ENCODE measurements around the gene FHOD3. TPM values are rescaled to one million over a fixed set of nuclear protein-coding genes. Genes with fewer than 3 reads are reported as not detected.

FHOD3 gene
- total RNA-seq, 2 donors from 2014 or later: 2.8 to 3.1 TPM

DNA sequence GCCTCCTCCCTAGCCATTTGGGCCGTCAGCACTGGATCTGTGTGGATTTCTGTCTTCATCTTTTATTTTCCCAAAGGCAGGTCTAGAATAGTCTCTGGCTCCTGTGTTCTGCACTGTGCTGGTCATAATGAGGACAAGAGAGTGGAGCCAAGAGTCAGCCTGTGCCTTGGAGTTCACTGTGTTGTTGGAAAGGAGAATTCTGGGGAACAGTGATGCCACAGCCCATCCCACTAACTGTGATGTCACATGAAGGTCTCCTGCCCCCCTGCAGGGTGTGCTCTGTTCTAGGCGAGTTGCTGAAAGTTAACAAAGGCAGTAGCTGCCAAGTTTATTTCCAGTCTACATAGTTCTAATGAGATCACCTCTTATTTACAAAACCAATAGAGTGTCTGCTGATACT is 282.8 kb downstream of the FHOD3 start:
- H3K4me3 ChIP-seq (ENCODE audit: low read length): no peak overlapping the region
- Mint-ChIP-seq H3K4me3 (no peak overlapping the region), H3K27ac (no peak overlapping the region), H3K9me3 (peaks cover 8% of the 10 kb centered on the region), H3K27me3 (ENCODE audit: insufficient read depth) (no peaks in the 10 kb centered on the region), H3K36me3 (ENCODE audit: low read depth) (no peaks in the 10 kb centered on the region), H3K4me1 (peaks cover 20% of the 10 kb centered on the region)
- no peaks in the 10 kb centered on the region for H3K4me1 ChIP-seq (ENCODE audit: control insufficient read depth, insufficient read depth, low read length)
- H3K27me3 ChIP-seq (ENCODE audit: control insufficient read depth, insufficient read depth, low read length, poor library complexity, severe bottlenecking): no peaks in the 10 kb centered on the region
- no peak overlapping the region for H3K27ac ChIP-seq (ENCODE audit: low read depth, low read length)
- no peak overlapping the region for H3K9ac ChIP-seq (ENCODE audit: extremely low read depth, low read length, poor library complexity, severe bottlenecking)
- 81 to 86% methylated on average over 1 to 2 of the region's 2 CpGs for WGBS, 2 experiments (ENCODE audit: insufficient coverage in 1 of 2, insufficient read length in 1 of 2)
- peak; percentile 30 for TF ChIP-seq CTCF (conservative IDR thresholded peaks at IDR 0.05)
- no peak for DNase-seq
- no peaks in the 10 kb centered on the region for H3K36me3 ChIP-seq (ENCODE audit: control insufficient read depth, insufficient read depth, low read length)
- no peaks in the 10 kb centered on the region for H3K9me3 ChIP-seq (ENCODE audit: control insufficient read depth, low read length)

- Mint-ChIP-seq H3K9me3 (peaks cover 8% of the 10 kb centered on the region), H3K4me3 (no peak overlapping the region), H3K4me1 (peaks cover 20% of the 10 kb centered on the region), H3K27ac (no peak overlapping the region), H3K36me3 (ENCODE audit: low read depth) (no peaks in the 10 kb centered on the region), H3K27me3 (ENCODE audit: insufficient read depth) (no peaks in the 10 kb centered on the region)
- TF ChIP-seq CTCF (conservative IDR thresholded peaks at IDR 0.05): no peak
- no peaks in the 10 kb centered on the region for H3K27me3 ChIP-seq (ENCODE audit: control insufficient read depth, insufficient read depth, low read length, poor library complexity, severe bottlenecking)
- no peak for DNase-seq
- no peak overlapping the region for H3K27ac ChIP-seq (ENCODE audit: low read depth, low read length)
- no peak overlapping the region for H3K4me3 ChIP-seq (ENCODE audit: low read length)
- 94 to 100% methylated on average over 2 to 6 of the region's 6 CpGs for WGBS, 2 experiments (ENCODE audit: insufficient coverage in 1 of 2, insufficient read length in 1 of 2)
- H3K4me1 ChIP-seq (ENCODE audit: control insufficient read depth, insufficient read depth, low read length): no peaks in the 10 kb centered on the region
- no peaks in the 10 kb centered on the region for H3K9me3 ChIP-seq (ENCODE audit: control insufficient read depth, low read length)
- H3K9ac ChIP-seq (ENCODE audit: extremely low read depth, low read length, poor library complexity, severe bottlenecking): no peak overlapping the region
- H3K36me3 ChIP-seq (ENCODE audit: control insufficient read depth, insufficient read depth, low read length): no peaks in the 10 kb centered on the region
Observed at GRCh38 chr18:36580874-36581750, 283.6 kb downstream of the FHOD3 start.

DNA sequence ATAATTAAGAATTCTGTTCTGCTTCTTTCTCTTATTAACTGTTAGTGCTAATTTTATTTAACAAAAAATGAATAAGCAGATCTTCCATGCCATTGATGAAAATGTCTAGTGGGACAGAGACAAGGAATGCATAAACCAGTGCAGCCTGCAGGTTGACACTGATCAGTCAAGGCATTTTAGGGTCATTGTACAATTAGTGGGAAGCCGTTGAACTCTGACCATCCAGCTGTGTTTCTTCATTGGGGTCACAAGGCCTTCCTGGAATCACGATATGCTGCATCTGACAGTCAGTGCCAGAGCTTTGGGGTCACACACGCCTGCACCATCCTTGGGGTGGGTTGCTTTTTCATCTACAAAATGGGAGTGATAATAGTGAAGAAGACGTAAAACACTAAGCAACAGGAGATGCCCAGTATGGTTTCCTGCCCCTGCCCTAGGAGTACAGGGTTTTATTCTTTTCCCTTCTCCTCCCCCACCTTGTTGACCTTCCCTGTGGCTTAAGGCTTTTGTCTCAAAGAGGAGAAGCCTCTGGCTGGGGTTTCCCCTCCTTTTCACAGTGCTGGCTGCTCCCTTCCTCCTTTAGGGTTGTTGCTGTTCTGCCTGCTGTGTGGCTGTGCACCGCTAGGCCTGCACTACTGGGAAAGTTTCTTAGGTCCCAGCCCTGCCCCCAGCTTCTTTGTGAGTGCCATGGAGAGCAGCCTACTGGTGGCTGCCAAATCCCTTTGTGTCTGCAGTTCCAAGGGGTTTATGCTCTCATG is 285.7 kb downstream of the FHOD3 start:
- no peak overlapping the region for H3K4me3 ChIP-seq (ENCODE audit: low read length)
- H3K4me1 Mint-ChIP-seq: peaks cover 25% of the 10 kb centered on the region
- 44 to 53% methylated on average over 3 to 5 of the region's 5 CpGs for WGBS, 2 experiments (ENCODE audit: insufficient coverage in 1 of 2, insufficient read length in 1 of 2)
- no peaks in the 10 kb centered on the region for H3K36me3 Mint-ChIP-seq (ENCODE audit: low read depth)
- no peaks in the 10 kb centered on the region for H3K9me3 ChIP-seq (ENCODE audit: control insufficient read depth, low read length)
- H3K27me3 Mint-ChIP-seq (ENCODE audit: insufficient read depth): no peaks in the 10 kb centered on the region
- H3K27ac Mint-ChIP-seq: no peak overlapping the region
- no peak overlapping the region for H3K9ac ChIP-seq (ENCODE audit: extremely low read depth, low read length, poor library complexity, severe bottlenecking)
- TF ChIP-seq CTCF (conservative IDR thresholded peaks at IDR 0.05): peak; percentile 69
- H3K36me3 ChIP-seq (ENCODE audit: control insufficient read depth, insufficient read depth, low read length): no peaks in the 10 kb centered on the region
- H3K4me3 Mint-ChIP-seq: no peak overlapping the region
- no peaks in the 10 kb centered on the region for H3K9me3 Mint-ChIP-seq
- H3K27me3 ChIP-seq (ENCODE audit: control insufficient read depth, insufficient read depth, low read length, poor library complexity, severe bottlenecking): no peaks in the 10 kb centered on the region
- DNase-seq: peak; percentile 89
- no peaks in the 10 kb centered on the region for H3K4me1 ChIP-seq (ENCODE audit: control insufficient read depth, insufficient read depth, low read length)
- peak overlapping the region; percentile 55 for H3K27ac ChIP-seq (ENCODE audit: low read depth, low read length)
